Measurements from ENCODE around the gene COL4A5. TPM values are rescaled to one million over a fixed set of nuclear protein-coding genes. Genes with fewer than 3 reads are reported as not detected.

COL4A5 gene
- total RNA-seq, 1 experiment from 2014 or later, result 29.4 TPM

- ATAC-seq, result no peak
- Histone ChIP-seq H3K36me3 (ENCODE audit: control insufficient read depth in 1 of 2, insufficient read depth in 2 of 2, low read length in 2 of 2) (no peaks in the 10 kb centered on the region), H3K27me3 (ENCODE audit: insufficient read depth, low read length) (no peaks in the 10 kb centered on the region), H3K27ac (ENCODE audit: low read depth, low read length) (no peak overlapping the region), H3K9me3 (ENCODE audit: control insufficient read depth in 1 of 2, insufficient read depth in 1 of 2, low read depth in 1 of 2, low read length in 2 of 2) (no peaks in the 10 kb centered on the region), H3K4me2 (ENCODE audit: low read length) (no peak overlapping the region), H3K9me2 (ENCODE audit: insufficient read depth) (no peaks in the 10 kb centered on the region), H4K20me1 (ENCODE audit: insufficient read depth) (no peaks in the 10 kb centered on the region), H3K9ac (ENCODE audit: low read length) (no peak overlapping the region), H3K79me2 (ENCODE audit: insufficient read depth, low read length) (no peaks in the 10 kb centered on the region), H2AFZ (ENCODE audit: low read depth, low read length, poor library complexity, severe bottlenecking) (no peak overlapping the region), H3K4me1 (ENCODE audit: control insufficient read depth in 1 of 2, insufficient read depth in 2 of 2, low read length in 2 of 2) (peaks cover 0 to 5% of the 10 kb centered on the region in 2 experiments; a peak in 1 of 4 replicates), H3K4me3 (replicated peaks in 1 of 2; ENCODE audit: low read depth in 1 of 2, low read length in 2 of 2) (no peak overlapping the region)
- no peak for DNase-seq (ENCODE audit: low read depth, low spot score)
- ChIA-PET POLR2A (no interaction called here), RAD21 (ENCODE audit: low non-redundant PET in 1 of 2, low total read pairs in 2 of 2, uncharacterized antibody in 2 of 2, unreplicated experiment in 2 of 2) (no interaction called here), CTCF (no interaction called here)
- intact Hi-C loops (cut with micrococcal nuclease), result no loop called here
- no TSS peak for BruUV-seq (replicated peaks)
- TF ChIP-seq POLR2A (IDR thresholded peaks at IDR 0.05; ENCODE audit: borderline replicate concordance, extremely low read depth, insufficient read depth, insufficient read length), result no peak
- no peak for TF ChIP-seq FOSL1 (IDR thresholded peaks at IDR 0.05; ENCODE audit: low read depth)
- TF ChIP-seq ATF3 (IDR thresholded peaks at IDR 0.05), result no peak
- TF ChIP-seq CTCF (IDR thresholded peaks at IDR 0.05 in 2 of 3, conservative IDR thresholded peaks at IDR 0.05 in 1 of 3; ENCODE audit: borderline replicate concordance in 1 of 3, insufficient read depth in 1 of 3, low read depth in 2 of 3, low read length in 2 of 3), result no peak
- no peak for TF ChIP-seq ZFX (IDR thresholded peaks at IDR 0.05)
- no peak for TF ChIP-seq TCF7L2 (IDR thresholded peaks at IDR 0.05; ENCODE audit: borderline replicate concordance, extremely low read depth, insufficient read depth, insufficient read length)
- TF ChIP-seq EGR1 (IDR thresholded peaks at IDR 0.05; ENCODE audit: low read depth), result no peak
- no peak for TF ChIP-seq EZH2phosphoT487 (IDR thresholded peaks at IDR 0.05; ENCODE audit: borderline replicate concordance)
- no peak for TF ChIP-seq MAX (IDR thresholded peaks at IDR 0.05)
These were observed 23.7 kb upstream of the COL4A5 start for GRCh38 chrX:108415891-108416290.
